ENCODE results near the gene RPL31.

DNA sequence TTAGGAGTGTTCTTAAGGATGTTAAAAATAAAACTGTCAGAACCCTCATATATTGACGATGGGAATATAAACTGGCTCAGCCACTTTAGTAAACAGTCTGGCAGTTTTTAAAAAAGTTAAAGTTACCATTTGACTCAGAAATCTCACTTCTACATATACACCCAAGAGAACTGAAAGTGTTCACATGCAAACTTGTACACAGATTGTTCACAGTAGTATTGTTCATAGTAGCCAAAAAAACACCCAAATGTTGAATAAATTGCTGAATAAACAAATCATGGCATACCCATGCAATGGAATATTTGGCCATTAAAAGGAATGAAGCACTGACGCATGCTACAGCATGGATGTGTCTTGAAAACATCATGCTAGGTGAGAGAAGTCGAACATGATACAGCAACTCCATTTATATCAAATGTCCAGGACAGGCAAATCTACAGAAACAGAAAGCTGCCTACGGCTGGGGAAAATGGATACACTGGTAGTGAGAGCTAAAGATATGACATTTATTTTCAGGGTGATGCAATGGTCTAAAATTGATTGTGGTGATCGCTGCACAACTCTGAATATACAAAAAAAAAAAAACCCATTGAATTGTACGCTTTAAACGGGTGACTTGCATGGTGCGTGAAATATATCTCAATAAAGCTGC, 10.1 kb downstream of the RPL31 start:
- no peak for TF ChIP-seq CTCF (IDR thresholded peaks at IDR 0.05)
- no peak for TF ChIP-seq POLR2A (IDR thresholded peaks at IDR 0.05)

All from adrenal gland (tissue), 5 donors.